Posterior vena cava (tissue), 2 donors: ENCODE results near the gene HNRNPU. TPM values are rescaled to one million over a fixed set of nuclear protein-coding genes. Genes with fewer than 3 reads are reported as not detected.
A peak's percentile ranks its signal among the peaks of the same experiment; 100 is the strongest.

Source experiments
- DNase-seq: peaks from one replicate; pipeline ENCODE4 v3.0.0-alpha.2; 2020; ENCODE audit warnings: low spot score
- intact Hi-C, 2 donors: fragments of 100-400 bp; cut with DNase I; formaldehyde crosslinking; loops; one replicate each; pipeline versions ENCODE4 v1.14.1 to v1.14.2; 2022 to 2023
- total RNA-seq, 2 donors: library from RNA; stranded (reverse); fragmentation: NEBNext Ultra II Directional; extraction: Animal tissue kit (Norgen Biotek cat#: 25700); gene quantifications; one replicate each; pipeline ENCODE4 v1.2.1, GENCODE V29; 2021
- donor health status: DM: yes; HTN: yes; CAD: no.
- donor health status: DM: yes; HTN: yes; CAD: no.

The HNRNPU gene
- total RNA-seq, 2 donors from 2014 or later: 186 to 214 TPM

- DNase-seq: no peak
- intact Hi-C loops: no loop called here
Measured at GRCh38 chr1:244821134-244821533, 43.2 kb downstream of the HNRNPU start.

- intact Hi-C loops: no loop called here
- DNase-seq: no peak
Measured at GRCh38 chr1:244820131-244820530, 44.2 kb downstream of the HNRNPU start.

GRCh38 chr1:244817415-244817894 is 46.9 kb downstream of the HNRNPU start:
- no peak for DNase-seq
- intact Hi-C loops: no loop called here

DNA sequence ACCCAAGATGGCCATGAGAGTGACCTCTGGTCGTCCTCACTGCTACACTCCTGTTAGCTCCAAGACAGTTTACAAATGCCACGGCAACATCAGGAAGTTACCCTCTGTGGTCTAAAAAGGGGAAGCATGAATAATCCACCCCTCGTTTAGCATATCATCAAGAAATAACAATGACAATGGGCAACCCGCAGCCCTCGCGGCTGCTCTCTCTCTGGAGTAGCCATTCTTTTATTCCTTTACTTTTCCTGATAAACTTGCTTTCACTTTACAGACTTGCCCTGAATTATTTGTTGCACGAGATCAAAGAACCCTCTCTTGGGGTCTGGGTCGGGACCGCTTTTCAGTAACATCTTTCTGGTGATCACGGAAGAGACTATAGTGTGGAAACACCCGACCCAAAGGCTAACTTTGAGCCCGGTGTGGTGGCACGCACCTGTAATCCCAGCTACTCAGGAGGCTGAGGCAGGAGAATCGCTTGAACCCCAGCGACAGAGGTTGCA is 48.7 kb downstream of the HNRNPU start:
- DNase-seq: no peak
- intact Hi-C loops: no loop called here

DNA sequence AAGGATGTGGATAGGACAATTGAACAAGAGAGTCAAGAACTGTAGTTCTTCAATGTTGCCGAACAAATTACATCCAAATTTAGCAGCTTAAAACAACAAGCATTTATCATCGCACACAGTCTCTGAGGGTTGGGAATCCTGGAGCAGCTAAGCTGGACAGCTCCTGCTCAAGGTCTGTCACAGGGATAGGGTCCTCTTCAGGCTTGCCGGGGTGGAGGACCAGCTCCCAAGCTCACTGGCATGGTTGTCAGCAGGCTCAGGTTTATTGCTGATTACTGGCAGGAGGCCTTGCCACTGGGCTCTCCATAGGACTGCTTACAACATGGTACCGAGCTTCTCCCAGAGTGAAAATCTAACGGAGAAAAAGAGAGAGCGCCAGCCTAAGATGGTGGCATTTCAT is 51.0 kb downstream of the HNRNPU start:
- no peak for DNase-seq
- intact Hi-C loops: no loop called here

GRCh38 chr1:244810221-244810620 is 54.1 kb downstream of the HNRNPU start:
- intact Hi-C loops: no loop called here
- no peak for DNase-seq

- intact Hi-C loops: no loop called here
- no peak for DNase-seq
Measured at GRCh38 chr1:244807138-244807537, 57.2 kb downstream of the HNRNPU start.

GRCh38 chr1:244804841-244805240 is 59.5 kb downstream of the HNRNPU start:
- intact Hi-C loops: no loop called here
- DNase-seq: peak; percentile 29

DNA sequence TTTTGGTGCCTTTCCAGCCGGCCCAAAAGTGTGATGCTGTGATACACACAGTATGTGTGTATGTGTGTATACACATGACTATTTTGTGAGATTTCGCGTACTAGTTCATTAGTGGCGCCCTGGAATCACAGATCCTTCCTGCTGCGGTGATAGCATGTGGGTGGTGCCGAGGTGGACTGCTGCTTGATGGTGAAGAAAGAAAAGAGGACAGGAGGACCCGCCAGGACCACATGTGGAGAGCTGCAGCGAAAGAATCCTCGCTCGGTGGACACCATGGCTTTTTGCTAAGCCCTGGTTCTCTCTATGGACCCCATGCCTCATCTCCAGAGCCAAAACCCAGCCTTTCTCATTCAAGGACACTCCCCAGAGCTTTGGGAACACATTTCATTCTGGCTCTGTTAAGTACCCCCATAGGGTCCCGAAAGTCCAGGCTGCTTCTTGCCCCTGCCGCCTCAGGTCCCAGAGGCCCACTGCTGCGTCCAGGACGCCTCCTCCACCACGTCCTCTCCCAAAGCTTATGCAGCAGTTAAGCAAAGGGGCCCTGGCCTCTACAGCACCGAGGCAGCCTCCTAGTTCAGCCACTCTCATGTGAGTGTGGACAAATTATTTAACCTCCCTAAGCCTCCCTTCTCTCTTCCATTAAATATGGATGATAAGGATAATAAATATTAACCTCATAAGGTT is 61.6 kb downstream of the HNRNPU start:
- DNase-seq: peak; percentile 58

GRCh38 chr1:244802041-244802440 is 62.3 kb downstream of the HNRNPU start:
- intact Hi-C loops: no loop called here
- DNase-seq: peak; percentile 40

More for the DNA sequence above, 61.6 kb downstream of the HNRNPU start:
- intact Hi-C loops: no loop called here

DNA sequence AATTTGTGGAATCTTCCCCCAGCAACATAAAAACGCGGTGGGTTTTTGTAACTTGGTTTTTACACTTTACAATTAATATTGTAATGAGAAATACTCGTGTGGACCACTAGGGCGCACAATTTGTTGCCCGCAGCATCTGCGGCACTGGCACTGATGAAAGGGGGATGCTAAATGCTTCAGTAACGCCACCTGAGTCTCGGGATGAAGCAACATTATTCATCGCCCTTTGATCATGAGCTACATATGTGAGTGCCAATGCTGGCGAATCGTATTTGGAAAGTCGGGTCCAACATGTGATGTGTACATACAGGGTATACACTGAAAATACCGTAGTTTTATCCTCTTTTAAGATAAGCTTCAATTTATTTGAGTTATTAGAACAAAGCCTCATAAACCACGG is 63.1 kb downstream of the HNRNPU start:
- DNase-seq: no peak
- intact Hi-C loops: no loop called here

- intact Hi-C loops: no loop called here
- DNase-seq: peak; percentile 58
Measured at GRCh38 chr1:244800821-244801220, 63.5 kb downstream of the HNRNPU start.

Other genes starting within 250 kb of the HNRNPU start
- 10 to 100 TPM; 28.4 to 31.6 TPM for gene DESI2, start 211.4 kb downstream of the HNRNPU start, total RNA-seq
- 10 to 100 TPM; 42.1 to 47.6 TPM for gene COX20, start 28.9 kb downstream of the HNRNPU start, total RNA-seq